ENCODE results near the gene MRPL27. TPM values are rescaled to one million over a fixed set of nuclear protein-coding genes. Genes with fewer than 3 reads are reported as not detected.
A peak's percentile ranks its signal among the peaks of the same experiment; 100 is the strongest.

Gene MRPL27
- total RNA-seq (2012; rRNA removed) (152 and 202 TPM in 2 replicates), polyA plus RNA-seq (2012; rRNA removed) (156 and 176 TPM in 2 replicates), Bru-seq, nascent RNA (percentile 83 among the genes with signal in this experiment), BruChase-seq, experiment 1, labeled RNA remaining after a 6-hour chase (percentile 73 among the genes with signal in this experiment), BruChase-seq, experiment 2, labeled RNA remaining after a 2-hour chase (percentile 69 among the genes with signal in this experiment)
- polyA plus RNA-seq (2012; cell fraction: cytosol; rRNA removed) = 138 and 201 TPM in 2 replicates
- 60.7 and 89.8 TPM in 2 replicates for polyA plus RNA-seq (2012; cell fraction: nucleus; rRNA removed; ENCODE audit: low replicate concordance)
- long read RNA-seq, transcript MRPL27-201 (4 exons, 716 nt) = major isoform, 29 of 36 reads
- long read RNA-seq, partial matches to known transcripts = 1 of 36 reads
- long read RNA-seq, other reads (novel, unspliced or antisense) = 4 of 36 reads

DNA sequence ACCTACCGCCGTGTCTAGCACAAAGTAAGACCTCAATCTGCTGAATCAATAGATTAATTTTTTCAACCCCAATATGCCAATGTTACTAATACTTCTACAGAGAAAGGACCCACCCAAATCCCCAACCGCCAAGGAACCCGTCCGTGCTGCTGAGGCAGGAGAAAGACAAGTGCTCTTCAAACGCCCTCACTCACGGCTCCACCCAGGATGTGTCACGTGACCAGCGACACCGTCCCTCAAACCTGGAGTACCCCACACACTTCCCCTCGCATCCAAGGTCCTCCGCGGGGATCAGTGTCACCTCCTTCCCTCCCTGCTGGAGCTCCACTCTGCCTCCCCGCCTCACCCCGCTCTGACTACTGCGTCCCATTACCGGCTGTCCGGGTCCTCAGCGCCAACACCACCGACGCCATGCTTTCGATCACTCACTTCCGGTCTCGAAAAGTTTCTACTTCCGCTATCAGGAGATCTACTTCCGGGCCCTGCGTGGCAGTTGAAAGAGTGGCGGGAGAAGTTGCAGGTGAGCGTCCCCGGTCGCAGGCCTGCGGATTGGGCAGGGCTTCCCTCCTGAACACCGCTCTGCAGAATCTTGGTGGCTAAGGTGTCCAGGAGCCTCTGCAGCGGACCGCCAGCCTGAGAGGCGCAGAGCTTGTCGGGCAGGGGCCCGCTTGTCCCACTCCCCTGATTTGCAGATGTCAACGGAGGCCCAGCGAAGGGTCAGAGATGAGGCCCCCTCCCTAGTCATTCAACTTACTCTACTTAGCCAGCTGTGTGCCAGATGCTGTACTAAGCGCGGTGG is at the start of gene MRPL27, which contains the start of gene EME1:
TSS of gene MRPL27 (minus strand) at position 427 of the 799 bp plus-strand sequence. CDS start at position 413, 14 bp downstream.
TSS of gene EME1 (plus strand) at position 472 of the 799 bp plus-strand sequence. CDS start 1,980 bp downstream, outside the sequence.
- Histone ChIP-seq H4K8ac (ENCODE audit: low read depth in 2 of 2, low read length in 2 of 2) (peak within 1 kb of the TSS; percentile 74 to 100), H2BK5ac (ENCODE audit: low read depth, low read length, poor library complexity, severe bottlenecking) (peak within 1 kb of the TSS; percentile 96), H3K14ac (replicated peaks; ENCODE audit: low read depth, low read length) (peak within 1 kb of the TSS; percentile 98), H3K18ac (ENCODE audit: low read depth, low read length) (peak within 1 kb of the TSS; percentile 94), H2AK5ac (ENCODE audit: low read depth, low read length) (peak within 1 kb of the TSS; percentile 91), H2BK20ac (ENCODE audit: low read depth, low read length) (peak within 1 kb of the TSS; percentile 84; the same call in 1 of the 2 replicates), H3K4me1 (ENCODE audit: control insufficient read depth, insufficient read depth, low read length) (no peaks in the 10 kb centered on the region), H3K9ac (ENCODE audit: low read depth, low read length) (peak within 1 kb of the TSS; percentile 88), H3K79me1 (ENCODE audit: low read depth in 1 of 2, low read length in 2 of 2) (peaks cover 33 to 45% of the 10 kb centered on the region in 2 experiments), H4K91ac (ENCODE audit: insufficient read depth, low read depth, low read length) (peak within 1 kb of the TSS; percentile 100), H3K56ac (ENCODE audit: extremely low read depth, insufficient read depth, low read length) (peak within 1 kb of the TSS; percentile 98), H4K5ac (ENCODE audit: low read depth, low read length) (peak within 1 kb of the TSS; percentile 99), H3K4me3 (ENCODE audit: insufficient read depth, low read depth, low read length) (peak within 1 kb of the TSS; percentile 67), H2AFZ (replicated peaks; ENCODE audit: low read length, poor library complexity) (peak within 1 kb of the TSS; percentile 98), H3K27me3 (ENCODE audit: control insufficient read depth, insufficient read depth, low read length) (no peaks in the 10 kb centered on the region), H3K4ac (ENCODE audit: low read depth, low read length) (peak within 1 kb of the TSS; percentile 99), H2AK9ac (replicated peaks; ENCODE audit: low read depth, low read length, poor library complexity) (peak within 1 kb of the TSS; percentile 98), H2BK120ac (ENCODE audit: low read depth, low read length) (peak within 1 kb of the TSS; percentile 96), H3K36me3 (ENCODE audit: control insufficient read depth, insufficient read depth, low read length) (peaks cover 17% of the 10 kb centered on the region), H3K23ac (ENCODE audit: low read depth, low read length) (peak within 1 kb of the TSS; percentile 96), H4K20me1 (ENCODE audit: insufficient read depth, low read length) (no peaks in the 10 kb centered on the region), H2BK15ac (ENCODE audit: low read depth, low read length) (peak within 1 kb of the TSS; percentile 96; the same call in 1 of the 3 replicates), H3K9me1 (ENCODE audit: insufficient read depth, low read length) (peaks cover 7% of the 10 kb centered on the region; the same call in 1 of the 2 replicates), H3K9me3 (ENCODE audit: control insufficient read depth, insufficient read depth, low read length) (no peaks in the 10 kb centered on the region), H3K27ac (ENCODE audit: insufficient read depth, low read length) (peak within 1 kb of the TSS; percentile 95), H3K4me2 (ENCODE audit: low read depth, low read length) (peak within 1 kb of the TSS; percentile 88)
- dilution Hi-C loops (cut with HindIII; ENCODE audit: low sequenced_read_pairs, unreplicated experiment) (no loop called here), in situ Hi-C loops (cut with MboI; ENCODE audit: low sequenced_read_pairs) (no loop called here), intact Hi-C loops (cut with micrococcal nuclease) (no loop called here)
- ChIA-PET POLR2A (ENCODE audit: unreplicated experiment) (no interaction called here), CTCF (interaction anchor here (0.6 kb wide), 1 partner anchor 78 kb away, joined by 3 read pairs; no protein-coding TSS in a partner anchor)
- peak; percentile 84 for DNase-seq
- ATAC-seq (ENCODE audit: low read depth) = peak; percentile 93
- BruUV-seq (replicated peaks) = no TSS peak
- WGBS, 2 experiments (ENCODE audit: extremely low coverage in 2 of 2, insufficient read length in 1 of 2) = 2% methylated on average over 9 of the region's 42 CpGs; no CpG with 5 or more reads in 1 of the 2 experiments
- no peak for TF ChIP-seq RFX5 (IDR thresholded peaks at IDR 0.05; ENCODE audit: low read depth, low read length)
- TF ChIP-seq POLR2A (IDR thresholded peaks at IDR 0.05; ENCODE audit: low read depth, low read length) = peak; percentile 91
- TF ChIP-seq MAZ (IDR thresholded peaks at IDR 0.05; ENCODE audit: borderline replicate concordance, low read depth, low read length) = peak; percentile 10; the same call in 1 of the 2 replicates
- peak; percentile 95 for TF ChIP-seq MXI1 (IDR thresholded peaks at IDR 0.05; ENCODE audit: borderline replicate concordance, low read depth, low read length)
- TF ChIP-seq, protein P1, sequence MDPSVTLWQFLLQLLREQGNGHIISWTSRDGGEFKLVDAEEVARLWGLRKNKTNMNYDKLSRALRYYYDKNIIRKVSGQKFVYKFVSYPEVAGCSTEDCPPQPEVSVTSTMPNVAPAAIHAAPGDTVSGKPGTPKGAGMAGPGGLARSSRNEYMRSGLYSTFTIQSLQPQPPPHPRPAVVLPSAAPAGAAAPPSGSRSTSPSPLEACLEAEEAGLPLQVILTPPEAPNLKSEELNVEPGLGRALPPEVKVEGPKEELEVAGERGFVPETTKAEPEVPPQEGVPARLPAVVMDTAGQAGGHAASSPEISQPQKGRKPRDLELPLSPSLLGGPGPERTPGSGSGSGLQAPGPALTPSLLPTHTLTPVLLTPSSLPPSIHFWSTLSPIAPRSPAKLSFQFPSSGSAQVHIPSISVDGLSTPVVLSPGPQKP (IDR thresholded peaks at IDR 0.05; ENCODE audit: borderline replicate concordance, low read depth, low read length) = peak; percentile 77; the same call in 1 of the 2 replicates
- no peak for TF ChIP-seq RAD21 (IDR thresholded peaks at IDR 0.05; ENCODE audit: low read length)
- TF ChIP-seq CHD1 (IDR thresholded peaks at IDR 0.05; ENCODE audit: low read depth, low read length) = no peak
- no peak for TF ChIP-seq FOS (IDR thresholded peaks at IDR 0.05; ENCODE audit: low read depth, low read length)
- no peak for TF ChIP-seq CEBPB (IDR thresholded peaks at IDR 0.05; ENCODE audit: low read depth, low read length)
- no peak for TF ChIP-seq SMC3 (IDR thresholded peaks at IDR 0.05; ENCODE audit: low read depth, low read length)
- no peak for TF ChIP-seq RCOR1 (IDR thresholded peaks at IDR 0.05; ENCODE audit: insufficient replicate concordance, low read length)
- TF ChIP-seq MAFK (IDR thresholded peaks at IDR 0.05; ENCODE audit: low read depth, low read length) = peak; percentile 27; the same call in 1 of the 2 replicates
- TF ChIP-seq NFE2L2 (IDR thresholded peaks at IDR 0.05; ENCODE audit: low read depth, low read length) = no peak
- TF ChIP-seq BHLHE40 (IDR thresholded peaks at IDR 0.05; ENCODE audit: low read depth, low read length) = peak; percentile 80
